HEK293 (cell line): ENCODE data around the gene HOXA10.

Experiments
- BCL11A ChIP-seq: fragments of 450-650 bp; formaldehyde crosslinking; IDR thresholded peaks from 2 replicates; pipeline ENCODE4 v1.5.1; 2016; ENCODE audit warnings: low read depth, missing biosample characterization, missing genetic modification characterization
- FEZF1 ChIP-seq: fragments of 450-650 bp; formaldehyde crosslinking; IDR thresholded peaks from 2 replicates; pipeline ENCODE4 v1.5.1; 2016; ENCODE audit warnings: missing biosample characterization, missing genetic modification characterization
- GLI2 ChIP-seq: fragments of 450-650 bp; formaldehyde crosslinking; IDR thresholded peaks from 2 replicates; pipeline ENCODE4; 2017; ENCODE audit warnings: missing biosample characterization, missing genetic modification characterization, low read depth, borderline replicate concordance
- GLI4 ChIP-seq: fragments of 450-650 bp; formaldehyde crosslinking; IDR thresholded peaks from 2 replicates; pipeline ENCODE4 v1.5.1; 2016; ENCODE audit warnings: missing biosample characterization, missing genetic modification characterization
- GLIS1 ChIP-seq: fragments of 450-650 bp; formaldehyde crosslinking; IDR thresholded peaks from 2 replicates; pipeline ENCODE4 v1.5.1; 2016; ENCODE audit warnings: missing biosample characterization, missing genetic modification characterization
- MZF1 ChIP-seq: fragments of 450-650 bp; formaldehyde crosslinking; IDR thresholded peaks from 2 replicates; pipeline ENCODE4 v1.5.1; 2017; ENCODE audit warnings: missing biosample characterization, missing genetic modification characterization, borderline replicate concordance
- OSR2 ChIP-seq: fragments of 450-650 bp; formaldehyde crosslinking; IDR thresholded peaks from 2 replicates; pipeline ENCODE4 v1.5.1; 2016; ENCODE audit warnings: missing biosample characterization, missing genetic modification characterization
- SP7 ChIP-seq: fragments of 450-650 bp; formaldehyde crosslinking; IDR thresholded peaks from 2 replicates; pipeline ENCODE4 v1.5.1; 2016; ENCODE audit warnings: missing biosample characterization, missing genetic modification characterization
- TCF7L2 ChIP-seq: IDR thresholded peaks from 2 replicates; pipeline ENCODE4 v1.6.1; 2011; ENCODE audit warnings: low read depth, mild to moderate bottlenecking, inconsistent platforms, low read length, moderate library complexity, borderline replicate concordance
- WT1 ChIP-seq: fragments of 450-650 bp; formaldehyde crosslinking; IDR thresholded peaks from 2 replicates; pipeline ENCODE4 v1.5.1; 2016; ENCODE audit warnings: missing biosample characterization, missing genetic modification characterization
- ZBTB1 ChIP-seq: fragments of 450-650 bp; formaldehyde crosslinking; IDR thresholded peaks from 2 replicates; pipeline ENCODE4 v1.5.1; 2016; ENCODE audit warnings: missing biosample characterization, missing genetic modification characterization
- ZFHX2 ChIP-seq: fragments of 450-650 bp; formaldehyde crosslinking; conservative IDR thresholded peaks from 2 replicates; pipeline ENCODE4 v1.5.1; 2016; ENCODE audit warnings: missing biosample characterization, missing genetic modification characterization
- ZFP69B ChIP-seq: fragments of 450-650 bp; formaldehyde crosslinking; IDR thresholded peaks from 2 replicates; pipeline ENCODE4 v1.5.1; 2016; ENCODE audit warnings: missing biosample characterization, missing genetic modification characterization
- ZNF112 ChIP-seq: fragments of 450-650 bp; formaldehyde crosslinking; IDR thresholded peaks from 2 replicates; pipeline ENCODE4 v1.5.0; 2017; ENCODE audit warnings: missing biosample characterization, missing genetic modification characterization
- ZNF114 ChIP-seq: fragments of 450-650 bp; formaldehyde crosslinking; IDR thresholded peaks from 2 replicates; pipeline ENCODE4 v1.5.0; 2017; ENCODE audit warnings: missing biosample characterization, missing genetic modification characterization
- ZNF138 ChIP-seq: fragments of 450-650 bp; formaldehyde crosslinking; IDR thresholded peaks from 2 replicates; pipeline ENCODE4 v1.5.1; 2016; ENCODE audit warnings: missing biosample characterization, missing genetic modification characterization, borderline replicate concordance
- ZNF223 ChIP-seq: fragments of 450-650 bp; formaldehyde crosslinking; IDR thresholded peaks from 2 replicates; pipeline ENCODE4 v1.5.1; 2016; ENCODE audit warnings: missing biosample characterization, missing genetic modification characterization
- ZNF239 ChIP-seq: fragments of 450-650 bp; formaldehyde crosslinking; IDR thresholded peaks from 2 replicates; pipeline ENCODE4 v1.5.1; 2016; ENCODE audit warnings: missing biosample characterization, missing genetic modification characterization
- ZNF292 ChIP-seq: fragments of 450-650 bp; formaldehyde crosslinking; IDR thresholded peaks from 2 replicates; pipeline ENCODE4 v1.5.1; 2016; ENCODE audit warnings: low read depth, missing biosample characterization, missing genetic modification characterization, borderline replicate concordance
- ZNF324 ChIP-seq: fragments of 450-650 bp; formaldehyde crosslinking; IDR thresholded peaks from 2 replicates; pipeline ENCODE4 v1.5.1; 2016; ENCODE audit warnings: missing biosample characterization, missing genetic modification characterization
- ZNF341 ChIP-seq: fragments of 450-650 bp; formaldehyde crosslinking; IDR thresholded peaks from 2 replicates; pipeline ENCODE4; 2016; ENCODE audit warnings: low read depth, missing biosample characterization, missing genetic modification characterization
- ZNF350 ChIP-seq: fragments of 450-650 bp; formaldehyde crosslinking; IDR thresholded peaks from 2 replicates; pipeline ENCODE4 v1.5.0; 2017; ENCODE audit warnings: missing biosample characterization, mild to moderate bottlenecking, missing genetic modification characterization
- ZNF354C ChIP-seq: fragments of 450-650 bp; formaldehyde crosslinking; IDR thresholded peaks from 2 replicates; pipeline ENCODE4 v1.5.1; 2016; ENCODE audit warnings: missing biosample characterization, missing genetic modification characterization, low read depth, borderline replicate concordance
- ZNF366 ChIP-seq: fragments of 450-650 bp; formaldehyde crosslinking; conservative IDR thresholded peaks from 2 replicates; pipeline ENCODE4 v1.5.1; 2016; ENCODE audit warnings: missing biosample characterization, missing genetic modification characterization
- ZNF423 ChIP-seq: fragments of 450-650 bp; formaldehyde crosslinking; IDR thresholded peaks from 2 replicates; pipeline ENCODE4 v1.5.1; 2016; ENCODE audit warnings: missing biosample characterization, missing genetic modification characterization
- ZNF473 ChIP-seq: fragments of 450-650 bp; formaldehyde crosslinking; IDR thresholded peaks from 2 replicates; pipeline ENCODE4 v1.5.1; 2017; ENCODE audit warnings: missing biosample characterization, missing genetic modification characterization
- ZNF544 ChIP-seq: fragments of 450-650 bp; formaldehyde crosslinking; IDR thresholded peaks from 2 replicates; pipeline ENCODE4 v1.5.0; 2017; ENCODE audit warnings: missing biosample characterization, missing genetic modification characterization
- ZNF558 ChIP-seq: fragments of 450-650 bp; formaldehyde crosslinking; IDR thresholded peaks from 2 replicates; pipeline ENCODE4 v1.5.1; 2016; ENCODE audit warnings: missing biosample characterization, missing genetic modification characterization
- ZNF596 ChIP-seq: fragments of 450-650 bp; IDR thresholded peaks from 2 replicates; pipeline ENCODE4 v1.5.0; 2018; ENCODE audit warnings: missing biosample characterization, mild to moderate bottlenecking, missing genetic modification characterization, moderate library complexity
- ZNF701 ChIP-seq: fragments of 450-650 bp; formaldehyde crosslinking; IDR thresholded peaks from 2 replicates; pipeline ENCODE4 v1.5.1; 2016; ENCODE audit warnings: missing biosample characterization, missing genetic modification characterization
- ZNF707 ChIP-seq: fragments of 450-650 bp; formaldehyde crosslinking; IDR thresholded peaks from 2 replicates; pipeline ENCODE4 v1.5.1; 2016; ENCODE audit warnings: missing biosample characterization, missing genetic modification characterization
- ZNF837 ChIP-seq: fragments of 450-650 bp; formaldehyde crosslinking; IDR thresholded peaks from 2 replicates; pipeline ENCODE4 v1.5.1; 2016; ENCODE audit warnings: missing biosample characterization, missing genetic modification characterization
- ZNF843 ChIP-seq: fragments of 450-650 bp; formaldehyde crosslinking; IDR thresholded peaks from 2 replicates; pipeline ENCODE4 v1.5.1; 2016; ENCODE audit warnings: missing biosample characterization, missing genetic modification characterization
- TF ChIP-seq, protein P1 (sequence below): IDR thresholded peaks from 2 replicates; pipeline ENCODE4 v1.6.1; 2011; ENCODE audit warnings: mild to moderate bottlenecking, low read depth, low read length, borderline replicate concordance
- TF ChIP-seq, protein P2 (sequence below): fragments of 450-650 bp; formaldehyde crosslinking; IDR thresholded peaks from 2 replicates; pipeline ENCODE4 v1.5.1; 2016; ENCODE audit warnings: missing biosample characterization, missing genetic modification characterization
- TF ChIP-seq, protein P3 (sequence below): fragments of 450-650 bp; formaldehyde crosslinking; IDR thresholded peaks from 2 replicates; pipeline ENCODE4 v1.5.1; 2016; ENCODE audit warnings: missing biosample characterization, missing genetic modification characterization

Gene HOXA10

DNA sequence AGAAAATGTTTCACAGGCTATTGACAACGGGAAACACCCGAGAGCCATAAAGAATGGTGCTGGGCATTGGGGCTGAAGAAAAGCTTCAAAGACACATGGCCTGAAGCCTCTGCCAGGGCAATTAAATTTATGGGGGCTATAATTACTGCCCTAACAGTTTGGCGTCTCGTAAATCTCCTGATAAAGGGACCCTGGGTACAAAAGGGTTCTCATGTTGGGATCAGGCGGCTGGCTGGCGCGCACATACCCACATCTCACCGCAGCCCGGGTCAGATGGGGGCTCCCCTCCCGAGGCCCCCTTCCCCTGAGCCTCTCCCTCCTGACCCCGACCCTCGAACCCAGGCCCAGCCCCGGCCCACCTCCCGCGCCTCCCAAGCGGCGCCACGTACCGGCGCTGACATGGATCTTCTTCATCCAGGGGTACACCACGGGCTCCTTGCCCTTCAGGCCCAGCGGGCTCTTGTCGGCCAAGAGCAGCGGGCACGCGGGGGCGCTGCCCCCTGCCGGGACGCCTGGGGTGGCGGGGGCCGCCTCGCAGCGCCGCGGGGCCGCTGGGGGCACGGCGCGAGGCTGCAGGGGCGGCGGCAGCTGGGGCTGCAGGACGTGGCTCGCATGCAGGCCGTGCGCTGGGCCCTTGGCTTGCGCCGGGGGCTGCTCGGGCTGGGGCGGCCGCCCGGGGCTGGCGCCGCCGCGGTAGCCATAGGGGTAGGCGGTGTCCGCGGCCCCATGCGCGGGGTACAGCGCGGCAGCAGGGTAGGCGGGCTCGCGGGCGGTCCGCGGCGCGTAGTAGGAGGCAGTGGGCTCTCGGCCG lies 44.2 kb downstream of the HOXA10 start (continued):
- TF ChIP-seq ZNF837 (no peak), ZNF558 (tag by site-specific recombination) (no peak), ZNF112 (no peak), ZNF544 (no peak), TCF7L2 (peak; percentile 95), OSR2 (tag by site-specific recombination) (peak; percentile 66), GLIS1 (tag by site-specific recombination) (peak; percentile 55; the same call in 1 of the 2 replicates), GLI4 (no peak), FEZF1 (tag by site-specific recombination) (peak; percentile 96), ZNF707 (tag by site-specific recombination) (no peak), ZNF843 (tag by site-specific recombination) (peak; percentile 96), ZNF223 (tag by site-specific recombination) (no peak), ZNF239 (tag by site-specific recombination) (no peak), GLI2 (tag by site-specific recombination) (peak; percentile 57; the same call in 1 of the 2 replicates), ZNF324 (tag by site-specific recombination) (no peak), BCL11A (no peak), ZNF292 (tag by site-specific recombination) (no peak), ZNF423 (tag by site-specific recombination) (peak; percentile 74), ZFP69B (tag by site-specific recombination) (no peak), ZBTB1 (no peak), ZNF350 (no peak), ZNF354C (tag by site-specific recombination) (no peak), ZNF596 (tag by site-specific recombination) (0 out of 2 replicates have a peak, but pooled peaks have one; percentile 20), ZNF473 (tag by site-specific recombination) (no peak), ZNF366 (tag by site-specific recombination) (peak; percentile 9), MZF1 (no peak), ZNF138 (tag by site-specific recombination) (no peak), ZNF114 (no peak), ZFHX2 (tag by site-specific recombination) (no peak; the same call in 1 of the 2 replicates), ZNF701 (no peak), ZNF341 (tag by site-specific recombination) (peak; percentile 47), WT1 (tag by site-specific recombination) (peak; percentile 62; the same call in 1 of the 2 replicates), SP7 (tag by site-specific recombination) (peak; percentile 97)
- TF ChIP-seq, protein P1, sequence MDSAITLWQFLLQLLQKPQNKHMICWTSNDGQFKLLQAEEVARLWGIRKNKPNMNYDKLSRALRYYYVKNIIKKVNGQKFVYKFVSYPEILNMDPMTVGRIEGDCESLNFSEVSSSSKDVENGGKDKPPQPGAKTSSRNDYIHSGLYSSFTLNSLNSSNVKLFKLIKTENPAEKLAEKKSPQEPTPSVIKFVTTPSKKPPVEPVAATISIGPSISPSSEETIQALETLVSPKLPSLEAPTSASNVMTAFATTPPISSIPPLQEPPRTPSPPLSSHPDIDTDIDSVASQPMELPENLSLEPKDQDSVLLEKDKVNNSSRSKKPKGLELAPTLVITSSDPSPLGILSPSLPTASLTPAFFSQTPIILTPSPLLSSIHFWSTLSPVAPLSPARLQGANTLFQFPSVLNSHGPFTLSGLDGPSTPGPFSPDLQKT, result no peak
- TF ChIP-seq, protein P2, sequence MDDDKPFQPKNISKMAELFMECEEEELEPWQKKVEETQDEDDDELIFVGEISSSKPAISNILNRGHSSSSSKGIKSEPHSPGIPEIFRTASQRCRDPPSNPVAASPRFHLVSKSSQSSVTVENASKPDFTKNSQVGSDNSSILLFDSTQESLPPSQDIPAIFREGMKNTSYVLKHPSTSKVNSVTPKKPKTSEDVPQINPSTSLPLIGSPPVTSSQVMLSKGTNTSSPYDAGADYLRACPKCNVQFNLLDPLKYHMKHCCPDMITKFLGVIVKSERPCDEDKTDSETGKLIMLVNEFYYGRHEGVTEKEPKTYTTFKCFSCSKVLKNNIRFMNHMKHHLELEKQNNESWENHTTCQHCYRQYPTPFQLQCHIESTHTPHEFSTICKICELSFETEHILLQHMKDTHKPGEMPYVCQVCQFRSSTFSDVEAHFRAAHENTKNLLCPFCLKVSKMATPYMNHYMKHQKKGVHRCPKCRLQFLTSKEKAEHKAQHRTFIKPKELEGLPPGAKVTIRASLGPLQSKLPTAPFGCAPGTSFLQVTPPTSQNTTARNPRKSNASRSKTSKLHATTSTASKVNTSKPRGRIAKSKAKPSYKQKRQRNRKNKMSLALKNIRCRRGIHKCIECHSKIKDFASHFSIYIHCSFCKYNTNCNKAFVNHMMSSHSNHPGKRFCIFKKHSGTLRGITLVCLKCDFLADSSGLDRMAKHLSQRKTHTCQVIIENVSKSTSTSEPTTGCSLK (tag by site-specific recombination), result no peak
- TF ChIP-seq, protein P3, sequence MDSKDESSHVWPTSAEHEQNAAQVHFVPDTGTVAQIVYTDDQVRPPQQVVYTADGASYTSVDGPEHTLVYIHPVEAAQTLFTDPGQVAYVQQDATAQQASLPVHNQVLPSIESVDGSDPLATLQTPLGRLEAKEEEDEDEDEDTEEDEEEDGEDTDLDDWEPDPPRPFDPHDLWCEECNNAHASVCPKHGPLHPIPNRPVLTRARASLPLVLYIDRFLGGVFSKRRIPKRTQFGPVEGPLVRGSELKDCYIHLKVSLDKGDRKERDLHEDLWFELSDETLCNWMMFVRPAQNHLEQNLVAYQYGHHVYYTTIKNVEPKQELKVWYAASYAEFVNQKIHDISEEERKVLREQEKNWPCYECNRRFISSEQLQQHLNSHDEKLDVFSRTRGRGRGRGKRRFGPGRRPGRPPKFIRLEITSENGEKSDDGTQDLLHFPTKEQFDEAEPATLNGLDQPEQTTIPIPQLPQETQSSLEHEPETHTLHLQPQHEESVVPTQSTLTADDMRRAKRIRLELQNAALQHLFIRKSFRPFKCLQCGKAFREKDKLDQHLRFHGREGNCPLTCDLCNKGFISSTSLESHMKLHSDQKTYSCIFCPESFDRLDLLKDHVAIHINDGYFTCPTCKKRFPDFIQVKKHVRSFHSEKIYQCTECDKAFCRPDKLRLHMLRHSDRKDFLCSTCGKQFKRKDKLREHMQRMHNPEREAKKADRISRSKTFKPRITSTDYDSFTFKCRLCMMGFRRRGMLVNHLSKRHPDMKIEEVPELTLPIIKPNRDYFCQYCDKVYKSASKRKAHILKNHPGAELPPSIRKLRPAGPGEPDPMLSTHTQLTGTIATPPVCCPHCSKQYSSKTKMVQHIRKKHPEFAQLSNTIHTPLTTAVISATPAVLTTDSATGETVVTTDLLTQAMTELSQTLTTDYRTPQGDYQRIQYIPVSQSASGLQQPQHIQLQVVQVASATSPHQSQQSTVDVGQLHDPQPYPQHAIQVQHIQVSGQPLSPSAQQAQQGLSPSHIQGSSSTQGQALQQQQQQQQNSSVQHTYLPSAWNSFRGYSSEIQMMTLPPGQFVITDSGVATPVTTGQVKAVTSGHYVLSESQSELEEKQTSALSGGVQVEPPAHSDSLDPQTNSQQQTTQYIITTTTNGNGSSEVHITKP (tag by site-specific recombination), result no peak
